Activated CD4-positive, alpha-beta memory T cell treated with anti-CD3 and anti-CD28 coated beads for 36 hours (primary cell): ENCODE measurements around the gene CDK14. TPM values are rescaled to one million over a fixed set of nuclear protein-coding genes. Genes with fewer than 3 reads are reported as not detected.

Experiments used
- CTCF ChIA-PET: fragments of 350-600 bp; sonication (Branson Sonifier 250); formaldehyde crosslinking; loops from one replicate; lab custom pipeline; 2021; ENCODE audit warnings: antibody characterized with exemption, inconsistent platforms; lab: Charles Lee
- POLR2A ChIA-PET: fragments of 350-600 bp; sonication (Branson Sonifier 250); formaldehyde crosslinking; loops from one replicate; lab custom pipeline; 2021; ENCODE audit warnings: antibody characterized with exemption; lab: Charles Lee
- DNase-seq: peaks from one replicate; pipeline ENCODE4 v3.0.0-alpha.2; 2020
- H3K27ac Mint-ChIP-seq: one replicate; pipeline ENCODE4 v1.8.0; 2021; ENCODE audit warnings: mixed read lengths
- H3K27me3 Mint-ChIP-seq: one replicate; pipeline ENCODE4 v1.8.0; 2021; ENCODE audit warnings: mixed read lengths
- H3K36me3 Mint-ChIP-seq: one replicate; pipeline ENCODE4 v1.8.0; 2021; ENCODE audit warnings: mixed read lengths
- H3K4me1 Mint-ChIP-seq: one replicate; pipeline ENCODE4 v1.8.0; 2021; ENCODE audit warnings: low read depth, mixed read lengths
- H3K4me3 Mint-ChIP-seq: one replicate; pipeline ENCODE4 v1.8.0; 2021; ENCODE audit warnings: mild to moderate bottlenecking, mixed read lengths
- H3K9me3 Mint-ChIP-seq: one replicate; pipeline ENCODE4 v1.8.0; 2021; ENCODE audit warnings: mixed read lengths
- intact Hi-C: fragments of 100-400 bp; cut with micrococcal nuclease; formaldehyde crosslinking; loops from one replicate; pipeline ENCODE4 v1.15.1; 2023
- total RNA-seq, 2 experiments: library from RNA; stranded (reverse); gene quantifications; one replicate each; pipeline ENCODE4 v1.2.3, GENCODE V29; 2021

The CDK14 gene
- total RNA-seq, 2 experiments from 2014 or later, result not detected

DNA sequence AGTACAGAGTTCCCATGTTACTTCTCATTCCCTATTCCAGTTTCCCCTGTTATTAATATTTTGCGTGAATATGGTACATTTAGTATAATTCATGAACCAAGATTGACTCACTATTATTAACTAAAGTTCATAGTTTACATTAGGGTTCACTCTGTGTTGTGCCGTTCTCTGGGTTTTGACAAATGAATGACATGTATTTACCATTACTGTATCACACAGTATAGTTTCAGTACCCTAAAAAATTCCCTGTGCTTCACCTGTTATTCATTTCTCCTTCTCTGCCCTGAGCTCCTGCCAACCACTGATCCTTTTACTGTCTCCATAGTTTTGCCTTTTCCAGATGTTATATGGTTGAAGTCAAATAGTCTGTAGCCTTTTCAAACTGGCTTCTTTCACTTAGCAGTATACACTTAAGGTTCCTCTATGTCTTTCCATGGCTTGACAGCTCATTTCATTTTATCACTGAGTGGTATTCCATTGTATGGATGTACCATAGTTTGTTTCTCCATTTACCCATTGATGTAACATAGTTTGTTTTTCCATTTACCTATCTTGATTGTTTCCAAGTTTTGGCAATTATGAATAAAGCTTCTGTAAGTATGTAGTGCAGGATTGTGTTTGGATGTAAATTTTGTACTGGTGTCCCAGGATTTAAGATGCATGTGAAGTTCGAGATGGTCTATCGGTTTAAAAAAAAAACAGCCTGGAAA lies 58.8 kb downstream of the CDK14 start:
- H3K36me3 Mint-ChIP-seq, result no peaks in the 10 kb centered on the region
- ChIA-PET CTCF (no interaction called here), POLR2A (no interaction called here)
- no peak overlapping the region for H3K4me3 Mint-ChIP-seq
- H3K27me3 Mint-ChIP-seq, result no peaks in the 10 kb centered on the region
- intact Hi-C loops, result no loop called here
- DNase-seq, result no peak
- no peak overlapping the region for H3K27ac Mint-ChIP-seq
- H3K9me3 Mint-ChIP-seq, result peaks cover 2% of the 10 kb centered on the region
- no peaks in the 10 kb centered on the region for H3K4me1 Mint-ChIP-seq

DNA sequence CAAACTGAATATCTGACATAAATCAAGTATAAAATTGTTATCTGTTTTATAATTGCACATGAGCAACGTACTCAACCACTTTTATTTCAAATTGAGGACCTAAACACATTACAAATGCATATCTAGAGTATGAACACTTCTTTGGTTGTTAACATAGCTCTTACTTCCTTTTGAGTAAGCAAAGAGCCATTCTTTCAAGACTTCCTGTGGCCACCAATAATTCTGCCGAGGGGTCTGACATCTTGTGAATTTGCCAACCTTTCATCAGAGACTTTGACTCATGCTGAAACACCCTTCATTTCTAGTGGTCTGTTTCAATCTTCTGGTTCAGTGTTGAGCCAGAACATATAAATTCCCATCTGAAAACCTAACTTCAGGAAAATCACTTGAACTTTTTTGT lies 59.4 kb downstream of the CDK14 start:
- Mint-ChIP-seq H3K36me3 (no peaks in the 10 kb centered on the region), H3K27ac (no peak overlapping the region), H3K4me1 (no peaks in the 10 kb centered on the region)

DNA sequence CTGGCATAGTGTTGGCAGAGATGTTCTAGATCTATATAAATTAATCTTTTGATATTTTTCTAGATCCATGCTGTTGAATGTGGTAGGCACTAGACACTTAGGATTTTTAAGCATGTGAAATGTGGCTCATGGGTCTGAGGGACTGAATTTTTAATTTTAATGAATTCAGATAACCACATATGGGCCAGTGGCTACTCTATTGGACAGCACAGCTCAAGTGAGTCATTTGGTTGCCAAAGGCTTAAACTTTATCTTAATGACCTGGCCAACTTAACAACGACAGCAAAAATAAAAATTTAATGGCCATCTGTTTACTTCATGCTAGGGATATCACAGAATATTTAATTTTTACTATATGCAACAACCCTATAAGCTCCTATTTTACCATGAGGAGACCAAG lies 61.4 kb downstream of the CDK14 start:
- POLR2A ChIA-PET, result no interaction called here

More for the DNA sequence above, 59.4 kb downstream of the CDK14 start:
- ChIA-PET CTCF (no interaction called here), POLR2A (no interaction called here)
- no peak for DNase-seq
- H3K4me3 Mint-ChIP-seq, result no peak overlapping the region
- H3K27me3 Mint-ChIP-seq, result no peaks in the 10 kb centered on the region
- H3K9me3 Mint-ChIP-seq, result no peaks in the 10 kb centered on the region
- intact Hi-C loops, result no loop called here

DNA sequence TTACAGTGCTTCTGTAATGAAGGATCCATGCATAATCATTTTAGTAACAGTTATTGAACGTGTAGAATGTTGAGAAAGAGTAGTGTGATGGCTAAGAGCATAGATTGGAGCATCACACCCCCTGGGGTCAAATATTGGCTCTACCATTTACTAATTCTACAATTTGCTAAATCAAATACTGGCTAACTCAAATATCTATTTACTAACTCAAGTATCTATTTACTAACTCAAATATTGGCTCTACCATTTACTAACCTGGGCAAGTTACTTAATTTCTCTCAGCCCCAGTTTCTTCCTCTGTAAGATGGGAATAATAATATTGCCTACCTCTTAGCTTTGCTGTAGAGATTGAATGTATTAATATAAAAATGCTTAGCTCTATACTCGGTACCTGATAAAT lies 64.0 kb downstream of the CDK14 start:
- Mint-ChIP-seq H3K27me3 (no peaks in the 10 kb centered on the region), H3K9me3 (no peaks in the 10 kb centered on the region), H3K36me3 (no peaks in the 10 kb centered on the region), H3K4me1 (no peaks in the 10 kb centered on the region), H3K4me3 (no peak overlapping the region), H3K27ac (no peak overlapping the region)
- DNase-seq, result no peak
- ChIA-PET CTCF (no interaction called here), POLR2A (no interaction called here)
- intact Hi-C loops, result no loop called here

More for the DNA sequence above, 61.4 kb downstream of the CDK14 start:
- no peak overlapping the region for H3K27ac Mint-ChIP-seq
- no peak for DNase-seq
- no peaks in the 10 kb centered on the region for H3K4me1 Mint-ChIP-seq
- H3K36me3 Mint-ChIP-seq, result no peaks in the 10 kb centered on the region
- intact Hi-C loops, result no loop called here
- H3K27me3 Mint-ChIP-seq, result no peaks in the 10 kb centered on the region
- no peak overlapping the region for H3K4me3 Mint-ChIP-seq
- CTCF ChIA-PET, result no interaction called here
- no peaks in the 10 kb centered on the region for H3K9me3 Mint-ChIP-seq

DNA sequence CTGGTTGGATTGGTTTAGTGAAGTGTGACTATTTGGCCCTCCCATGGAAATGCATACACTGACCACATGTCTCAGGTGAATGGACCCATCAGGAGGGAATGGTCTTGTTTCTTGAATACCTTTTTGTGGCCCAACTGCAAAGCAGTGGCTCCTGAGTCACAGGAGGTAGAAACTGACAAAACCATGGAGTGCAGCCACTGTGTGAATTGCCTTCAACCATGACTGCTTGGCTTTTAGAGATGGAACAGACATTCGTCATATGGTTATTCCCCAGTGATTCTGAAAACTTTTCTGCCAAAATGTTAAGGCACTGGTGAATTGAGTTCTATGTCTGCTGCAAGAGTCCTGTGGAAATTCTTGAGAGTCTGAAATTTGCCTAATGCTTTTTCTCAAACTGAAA lies 64.7 kb downstream of the CDK14 start:
- CTCF ChIA-PET, result no interaction called here
- Mint-ChIP-seq H3K4me1 (no peaks in the 10 kb centered on the region), H3K27ac (no peak overlapping the region), H3K4me3 (no peak overlapping the region), H3K36me3 (no peaks in the 10 kb centered on the region), H3K27me3 (no peaks in the 10 kb centered on the region), H3K9me3 (no peaks in the 10 kb centered on the region)
- intact Hi-C loops, result no loop called here
- POLR2A ChIA-PET, result no interaction called here
- no peak for DNase-seq

DNA sequence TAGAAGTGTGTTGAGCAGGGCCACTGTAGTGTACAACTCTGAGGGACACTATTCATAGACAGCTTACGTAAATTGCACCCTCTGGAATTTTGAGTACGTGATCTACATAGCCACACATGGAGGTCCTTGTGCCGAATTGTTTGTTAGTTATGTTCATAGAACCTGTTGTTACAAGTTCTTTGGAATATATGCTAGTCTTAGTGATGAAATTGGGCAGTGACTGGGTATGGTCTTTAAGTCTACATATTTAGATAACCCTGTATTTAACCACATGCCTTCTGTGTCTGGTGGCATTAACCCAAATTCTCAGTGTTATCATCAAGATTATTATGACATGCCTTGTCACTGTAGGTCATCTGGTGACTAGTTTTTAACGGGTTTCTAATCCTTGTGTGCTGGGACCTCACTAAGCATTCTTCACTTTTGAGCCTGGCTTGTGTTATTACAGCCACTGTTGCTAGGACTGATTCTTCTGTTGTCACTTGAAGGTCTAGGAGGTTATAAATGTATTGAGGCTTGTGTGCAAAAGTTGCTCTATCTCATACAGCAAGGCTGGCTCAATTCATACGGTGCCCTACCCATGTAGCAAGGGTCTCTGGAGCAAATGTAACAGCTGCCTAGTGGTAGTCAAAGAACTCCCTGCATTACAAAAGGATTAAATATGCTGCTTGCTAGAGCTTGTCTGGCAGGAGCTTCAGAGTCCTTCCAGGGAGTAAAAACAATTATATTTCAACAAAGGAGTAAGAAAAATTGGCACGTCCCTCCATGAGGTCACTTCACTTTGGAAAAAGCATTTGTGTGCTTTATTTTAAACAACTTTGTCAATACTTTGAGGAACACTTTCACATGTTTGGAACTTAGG lies 65.4 kb downstream of the CDK14 start:
- Mint-ChIP-seq H3K27ac (no peak overlapping the region), H3K4me1 (no peaks in the 10 kb centered on the region), H3K27me3 (no peaks in the 10 kb centered on the region), H3K4me3 (no peak overlapping the region), H3K9me3 (no peaks in the 10 kb centered on the region), H3K36me3 (no peaks in the 10 kb centered on the region)
- CTCF ChIA-PET, result no interaction called here
- DNase-seq, result no peak
- POLR2A ChIA-PET, result no interaction called here
- intact Hi-C loops, result no loop called here

DNA sequence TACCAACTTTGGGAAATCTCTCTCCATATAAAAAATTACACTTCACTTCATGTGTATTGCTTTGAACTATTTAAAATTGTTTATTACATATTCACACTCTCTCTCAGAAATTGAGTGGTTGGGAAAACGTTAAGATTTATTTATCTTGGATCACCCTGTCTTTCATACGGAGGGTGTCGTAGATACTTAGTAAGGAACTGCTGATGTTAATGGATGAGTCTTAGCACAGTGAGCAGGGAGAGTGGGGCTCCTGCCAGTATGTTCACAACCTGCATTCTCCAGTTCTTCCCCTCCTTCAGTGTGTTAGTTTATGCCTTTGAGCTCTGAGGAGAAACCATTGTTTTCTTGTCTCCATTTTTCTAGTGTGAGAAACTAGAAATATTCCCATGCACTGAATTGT lies 67.1 kb downstream of the CDK14 start:
- no peaks in the 10 kb centered on the region for H3K9me3 Mint-ChIP-seq
- no peaks in the 10 kb centered on the region for H3K4me1 Mint-ChIP-seq
- no peak overlapping the region for H3K4me3 Mint-ChIP-seq
- no peak overlapping the region for H3K27ac Mint-ChIP-seq
- no peak for DNase-seq
- no peaks in the 10 kb centered on the region for H3K36me3 Mint-ChIP-seq
- H3K27me3 Mint-ChIP-seq, result no peaks in the 10 kb centered on the region
- ChIA-PET CTCF (no interaction called here), POLR2A (no interaction called here)
- intact Hi-C loops, result no loop called here

DNA sequence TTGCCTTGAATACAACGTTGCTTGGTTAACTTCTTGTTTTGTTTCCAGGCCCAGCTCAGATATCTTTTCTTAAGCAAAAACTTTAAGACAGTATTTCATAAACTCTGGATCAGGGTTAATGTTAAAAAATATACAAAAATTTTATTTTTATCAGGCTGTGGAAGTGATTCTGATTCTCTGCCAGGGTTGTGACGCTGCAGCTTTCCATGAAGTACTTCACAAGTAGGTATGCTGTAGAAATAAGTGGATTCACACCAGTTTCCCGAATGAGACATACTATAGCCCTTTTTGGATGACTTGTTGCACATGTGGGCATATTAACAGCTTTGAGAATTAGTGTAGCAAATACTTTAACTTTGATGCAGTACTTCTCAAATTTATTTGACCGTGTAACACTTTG lies 70.1 kb downstream of the CDK14 start:
- DNase-seq, result no peak
- Mint-ChIP-seq H3K27me3 (no peaks in the 10 kb centered on the region), H3K4me1 (no peaks in the 10 kb centered on the region), H3K27ac (no peak overlapping the region), H3K36me3 (no peaks in the 10 kb centered on the region), H3K9me3 (no peaks in the 10 kb centered on the region), H3K4me3 (no peak overlapping the region)
- intact Hi-C loops, result no loop called here
- POLR2A ChIA-PET, result no interaction called here
- CTCF ChIA-PET, result no interaction called here

DNA sequence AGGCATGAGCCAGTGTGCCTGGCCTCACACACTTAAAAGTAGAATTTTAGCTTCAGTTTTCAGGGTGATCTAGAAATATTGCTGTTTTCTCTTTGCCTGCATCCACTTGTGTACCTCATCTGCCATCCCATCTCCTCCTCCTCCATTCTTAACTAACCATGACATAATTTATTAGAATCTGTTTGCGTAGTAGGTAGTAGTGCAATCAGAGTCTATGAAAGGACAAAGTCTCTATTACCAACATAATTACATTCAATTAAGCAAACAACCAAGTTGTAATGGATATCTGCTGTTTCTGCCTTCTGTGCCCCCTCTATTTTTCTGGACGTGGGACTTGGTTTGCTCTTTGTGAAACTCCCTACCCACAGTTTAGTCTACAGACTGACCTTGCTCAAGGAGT lies 72.9 kb downstream of the CDK14 start:
- intact Hi-C loops, result no loop called here
- no peaks in the 10 kb centered on the region for H3K27me3 Mint-ChIP-seq
- POLR2A ChIA-PET, result no interaction called here
- H3K4me3 Mint-ChIP-seq, result no peak overlapping the region
- H3K27ac Mint-ChIP-seq, result no peak overlapping the region
- H3K36me3 Mint-ChIP-seq, result no peaks in the 10 kb centered on the region
- H3K9me3 Mint-ChIP-seq, result no peaks in the 10 kb centered on the region
- H3K4me1 Mint-ChIP-seq, result no peaks in the 10 kb centered on the region
- CTCF ChIA-PET, result no interaction called here
- no peak for DNase-seq

DNA sequence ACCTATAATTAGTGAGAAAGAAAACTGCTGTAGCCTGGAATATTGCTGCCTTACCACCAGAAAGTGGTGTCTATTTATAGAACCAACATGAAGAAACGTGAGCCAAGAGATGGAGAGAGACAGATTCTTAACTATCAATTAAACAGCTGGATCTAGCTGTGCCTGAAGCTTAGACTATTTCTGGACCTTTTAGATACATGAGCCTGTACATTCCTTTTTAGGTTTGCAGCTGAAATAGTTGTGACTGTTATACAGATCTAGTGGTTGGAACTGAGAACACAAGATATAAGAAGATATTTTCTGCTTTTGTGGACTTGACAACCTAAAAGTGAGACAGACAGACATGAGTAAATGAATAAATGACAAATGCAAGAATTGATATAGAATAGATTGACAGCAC lies 73.4 kb downstream of the CDK14 start:
- Mint-ChIP-seq H3K36me3 (no peaks in the 10 kb centered on the region), H3K27me3 (no peaks in the 10 kb centered on the region), H3K27ac (no peak overlapping the region), H3K4me1 (no peaks in the 10 kb centered on the region), H3K9me3 (no peaks in the 10 kb centered on the region), H3K4me3 (no peak overlapping the region)
- no peak for DNase-seq
- intact Hi-C loops, result no loop called here
- ChIA-PET CTCF (no interaction called here), POLR2A (no interaction called here)

DNA sequence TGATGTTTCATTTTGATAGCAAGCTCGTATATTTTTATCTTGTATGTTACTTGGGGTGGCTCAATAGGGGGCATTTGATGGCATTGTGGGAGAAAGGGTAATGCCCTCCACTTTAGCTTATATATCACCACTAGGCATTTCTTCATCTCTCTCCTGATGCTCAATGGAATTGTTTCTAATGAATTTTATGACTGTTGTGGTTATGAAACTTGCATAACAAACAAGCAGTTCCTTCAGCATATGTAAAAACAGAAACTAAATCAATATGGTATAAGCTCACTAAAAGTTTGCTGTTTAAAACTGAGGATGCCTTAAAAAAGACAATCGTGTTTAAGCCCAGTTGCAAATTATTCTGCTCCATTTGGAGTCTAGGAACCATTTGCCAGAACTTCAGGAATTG lies 75.5 kb downstream of the CDK14 start:
- no peaks in the 10 kb centered on the region for H3K9me3 Mint-ChIP-seq
- H3K4me1 Mint-ChIP-seq, result no peaks in the 10 kb centered on the region
- ChIA-PET CTCF (interaction anchor here (1.1 kb wide), 1 partner anchor 216 kb away, joined by 3 read pairs; no protein-coding TSS in a partner anchor), POLR2A (no interaction called here)
- no peaks in the 10 kb centered on the region for H3K27me3 Mint-ChIP-seq
- no peak for DNase-seq
- no peak overlapping the region for H3K4me3 Mint-ChIP-seq
- intact Hi-C loops, result no loop called here
- H3K27ac Mint-ChIP-seq, result no peak overlapping the region
- no peaks in the 10 kb centered on the region for H3K36me3 Mint-ChIP-seq

DNA sequence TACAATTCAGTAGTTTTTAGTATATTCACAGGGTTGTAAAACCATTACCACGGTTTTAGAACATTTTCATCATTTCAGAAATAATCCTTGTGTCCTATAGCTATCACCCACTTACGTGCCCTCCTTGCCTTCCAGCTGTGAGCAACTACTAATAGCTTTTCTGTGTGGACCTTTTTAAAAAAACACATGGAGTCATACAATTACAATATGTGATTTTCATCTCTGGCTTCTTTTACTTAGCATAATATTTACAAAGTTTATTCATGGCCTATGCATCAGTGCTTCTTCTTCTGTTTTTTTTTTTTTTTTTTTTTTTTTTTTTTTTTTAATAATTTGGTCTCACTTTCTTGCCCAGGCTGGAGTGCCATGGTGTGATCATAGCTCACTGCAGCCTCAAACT lies 76.1 kb downstream of the CDK14 start:
- DNase-seq, result no peak
- Mint-ChIP-seq H3K36me3 (no peaks in the 10 kb centered on the region), H3K4me1 (no peaks in the 10 kb centered on the region), H3K27ac (no peak overlapping the region), H3K4me3 (no peak overlapping the region), H3K9me3 (no peaks in the 10 kb centered on the region), H3K27me3 (no peaks in the 10 kb centered on the region)
- intact Hi-C loops, result no loop called here
- ChIA-PET POLR2A (no interaction called here), CTCF (interaction anchor here (1.1 kb wide), 1 partner anchor 217 kb away, joined by 3 read pairs; no protein-coding TSS in a partner anchor)

DNA sequence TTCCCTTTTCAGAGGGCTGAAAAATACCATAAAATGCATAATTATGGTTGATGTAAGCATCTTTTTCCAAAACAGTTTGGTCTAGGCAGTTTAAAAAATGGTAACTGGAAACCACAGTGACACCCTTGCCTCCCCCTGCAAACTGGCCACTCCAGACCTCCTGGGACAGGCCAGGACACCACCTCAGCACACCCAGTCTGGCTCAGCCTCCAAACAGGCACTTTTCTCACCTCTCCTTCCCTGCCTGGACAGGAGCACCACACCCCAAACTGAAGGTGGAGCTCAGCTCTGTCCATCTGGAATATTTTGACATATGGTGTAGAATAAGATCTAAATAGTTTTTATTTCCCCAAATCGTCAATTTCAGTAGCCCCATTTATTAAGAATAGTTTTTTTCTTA lies 78.5 kb downstream of the CDK14 start:
- no peaks in the 10 kb centered on the region for H3K27me3 Mint-ChIP-seq
- no peak overlapping the region for H3K27ac Mint-ChIP-seq
- no peaks in the 10 kb centered on the region for H3K9me3 Mint-ChIP-seq
- intact Hi-C loops, result no loop called here
- no peaks in the 10 kb centered on the region for H3K36me3 Mint-ChIP-seq
- DNase-seq, result no peak
- no peaks in the 10 kb centered on the region for H3K4me1 Mint-ChIP-seq
- ChIA-PET CTCF (no interaction called here), POLR2A (no interaction called here)
- no peak overlapping the region for H3K4me3 Mint-ChIP-seq
